ENCODE measurements around the gene RAB43. TPM values are rescaled to one million over a fixed set of nuclear protein-coding genes. Genes with fewer than 3 reads are reported as not detected.
A peak's percentile ranks its signal among the peaks of the same experiment; 100 is the strongest.
"Not testable (repeated sequence)": the region's sequence is repeated elsewhere in the genome, so short reads cannot be mapped to it uniquely, and the experiment has no call there.

Gene RAB43
- polyA plus RNA-seq, 1 donor = 2.4 TPM

- no peak for DNase-seq
These were observed 400 bp downstream of the RAB43 start for GRCh38 chr3:129121016-129121791.

- DNase-seq = peak; percentile 89
These were observed 1.2 kb downstream of the RAB43 start for GRCh38 chr3:129120254-129121004.

GRCh38 chr3:129119365-129120100 lies 2.1 kb downstream of the RAB43 start:
- no peak for DNase-seq

- no peak for DNase-seq
These were observed 2.9 kb downstream of the RAB43 start for GRCh38 chr3:129118745-129119144.

- no peak for DNase-seq
These were observed 4.5 kb downstream of the RAB43 start for GRCh38 chr3:129117134-129117533.

- no peak for DNase-seq
These were observed 5.1 kb downstream of the RAB43 start for GRCh38 chr3:129116482-129116946.

GRCh38 chr3:129114455-129114854 lies 7.1 kb downstream of the RAB43 start:
- DNase-seq = no peak

GRCh38 chr3:129112308-129113052 lies 9.1 kb downstream of the RAB43 start:
- DNase-seq = no peak

- not testable (repeated sequence) for DNase-seq
These were observed 10.4 kb downstream of the RAB43 start for GRCh38 chr3:129111076-129111780.

- no peak for DNase-seq
These were observed 13.8 kb downstream of the RAB43 start for GRCh38 chr3:129107793-129108192.

- no peak for DNase-seq
These were observed 14.6 kb downstream of the RAB43 start for GRCh38 chr3:129106866-129107565.

GRCh38 chr3:129106320-129106719 lies 15.3 kb downstream of the RAB43 start:
- DNase-seq = no peak

GRCh38 chr3:129105862-129106261 lies 15.7 kb downstream of the RAB43 start:
- DNase-seq = no peak

GRCh38 chr3:129104498-129105079 lies 17.0 kb downstream of the RAB43 start:
- DNase-seq = no peak

GRCh38 chr3:129104051-129104450 lies 17.6 kb downstream of the RAB43 start:
- DNase-seq = no peak

- no peak for DNase-seq
These were observed 18.3 kb downstream of the RAB43 start for GRCh38 chr3:129103296-129103695.

GRCh38 chr3:129101370-129102138 lies 20.1 kb downstream of the RAB43 start:
- DNase-seq = no peak

- DNase-seq = no peak
These were observed 21.3 kb downstream of the RAB43 start for GRCh38 chr3:129100274-129100673.

- DNase-seq = no peak
These were observed 26.3 kb downstream of the RAB43 start for GRCh38 chr3:129095285-129095684.

GRCh38 chr3:129088312-129088711 lies 33.3 kb downstream of the RAB43 start:
- not testable (repeated sequence) for DNase-seq

Measured in hindlimb muscle (tissue), 1 donor.